ENCODE data around the gene SFXN4.

Gene SFXN4

GRCh38 chr10:119149729-119150128 lies 15.8 kb downstream of the SFXN4 start:
- Histone ChIP-seq H3F3A (ENCODE audit: control insufficient read depth, insufficient read depth) (no peaks in the 10 kb centered on the region), H4K20me1 (ENCODE audit: control insufficient read depth, insufficient read depth, low read depth, low read length) (no peaks in the 10 kb centered on the region), H3K27me3 (ENCODE audit: control insufficient read depth, low read length) (no peaks in the 10 kb centered on the region), H3K4me1 (ENCODE audit: control insufficient read depth, low read length) (peaks cover 13% of the 10 kb centered on the region), H3K27ac (ENCODE audit: low read depth, low read length) (no peak overlapping the region), H3K9me2 (replicated peaks; ENCODE audit: control insufficient read depth, low read length) (no peaks in the 10 kb centered on the region), H3K4me3 (ENCODE audit: low read length) (no peak overlapping the region), H3K79me2 (ENCODE audit: control insufficient read depth, low read length) (no peaks in the 10 kb centered on the region), H3K36me3 (ENCODE audit: control insufficient read depth, low read length) (peaks cover 77% of the 10 kb centered on the region), H3K9me3 (ENCODE audit: control insufficient read depth, insufficient read depth, low read length) (no peaks in the 10 kb centered on the region), H3K4me2 (ENCODE audit: low read length) (no peak overlapping the region)
- TF ChIP-seq EZH2phosphoT487 (IDR thresholded peaks at IDR 0.05; ENCODE audit: borderline replicate concordance, low read length) (no peak), CTCF (IDR thresholded peaks at IDR 0.05; ENCODE audit: low read depth, low read length, poor library complexity, severe bottlenecking) (peak; percentile 36)

GRCh38 chr10:119149157-119149556 lies 16.4 kb downstream of the SFXN4 start:
- peaks cover 72% of the 10 kb centered on the region for H3K36me3 ChIP-seq (ENCODE audit: control insufficient read depth, low read length)
- H3K79me2 ChIP-seq (ENCODE audit: control insufficient read depth, low read length): no peaks in the 10 kb centered on the region

GRCh38 chr10:119143657-119144056 lies 21.9 kb downstream of the SFXN4 start:
- H3K27ac ChIP-seq (ENCODE audit: low read depth, low read length): no peak overlapping the region
- H3K4me1 ChIP-seq (ENCODE audit: control insufficient read depth, low read length): 0 out of 2 replicates have a peak, but pooled peaks cover 3% of the 10 kb centered on the region
- H3K27me3 ChIP-seq (ENCODE audit: control insufficient read depth, low read length): no peaks in the 10 kb centered on the region
- peaks cover 2% of the 10 kb centered on the region; the same call in 1 of the 2 replicates for H3F3A ChIP-seq (ENCODE audit: control insufficient read depth, insufficient read depth)
- H3K4me3 ChIP-seq (ENCODE audit: low read length): no peak overlapping the region
- 0 out of 2 replicates have a peak, but pooled peaks cover 4% of the 10 kb centered on the region for H4K20me1 ChIP-seq (ENCODE audit: control insufficient read depth, insufficient read depth, low read depth, low read length)
- no peaks in the 10 kb centered on the region for H3K9me3 ChIP-seq (ENCODE audit: control insufficient read depth, insufficient read depth, low read length)
- TF ChIP-seq CTCF (IDR thresholded peaks at IDR 0.05; ENCODE audit: low read depth, low read length, poor library complexity, severe bottlenecking): no peak
- H3K9me2 ChIP-seq (replicated peaks; ENCODE audit: control insufficient read depth, low read length): no peaks in the 10 kb centered on the region
- H3K79me2 ChIP-seq (ENCODE audit: control insufficient read depth, low read length): no peaks in the 10 kb centered on the region
- H3K36me3 ChIP-seq (ENCODE audit: control insufficient read depth, low read length): peaks cover 50% of the 10 kb centered on the region
- no peak overlapping the region for H3K4me2 ChIP-seq (ENCODE audit: low read length)

More at GRCh38 chr10:119149157-119149556, 16.4 kb downstream of the SFXN4 start:
- Histone ChIP-seq H4K20me1 (ENCODE audit: control insufficient read depth, insufficient read depth, low read depth, low read length) (no peaks in the 10 kb centered on the region), H3F3A (ENCODE audit: control insufficient read depth, insufficient read depth) (no peaks in the 10 kb centered on the region), H3K27me3 (ENCODE audit: control insufficient read depth, low read length) (no peaks in the 10 kb centered on the region), H3K27ac (ENCODE audit: low read depth, low read length) (no peak overlapping the region), H3K9me2 (replicated peaks; ENCODE audit: control insufficient read depth, low read length) (no peaks in the 10 kb centered on the region), H3K9me3 (ENCODE audit: control insufficient read depth, insufficient read depth, low read length) (no peaks in the 10 kb centered on the region), H3K4me3 (ENCODE audit: low read length) (no peak overlapping the region), H3K4me2 (ENCODE audit: low read length) (no peak overlapping the region), H3K4me1 (ENCODE audit: control insufficient read depth, low read length) (peaks cover 13% of the 10 kb centered on the region)
- TF ChIP-seq CTCF (IDR thresholded peaks at IDR 0.05; ENCODE audit: low read depth, low read length, poor library complexity, severe bottlenecking) (no peak), EZH2phosphoT487 (IDR thresholded peaks at IDR 0.05; ENCODE audit: borderline replicate concordance, low read length) (no peak)

Measured in DOHH2 (cell line).